Ishikawa (cell line): ENCODE measurements around the gene OR4X2.

Experiments
- CEBPB ChIP-seq: IDR thresholded peaks from 2 replicates; pipeline ENCODE4 v1.6.1; 2012
- CREB1 ChIP-seq: IDR thresholded peaks from 2 replicates; pipeline ENCODE4 v1.6.1; 2012; ENCODE audit warnings: low read depth
- EGR1 ChIP-seq: IDR thresholded peaks from 2 replicates; pipeline ENCODE4 v1.6.1; 2012
- EP300 ChIP-seq: IDR thresholded peaks from 2 replicates; pipeline ENCODE4 v1.6.1; 2012; ENCODE audit warnings: borderline replicate concordance
- FOXM1 ChIP-seq: IDR thresholded peaks from 2 replicates; pipeline ENCODE4 v1.6.1; 2012; ENCODE audit warnings: low read depth, borderline replicate concordance
- MAX ChIP-seq: IDR thresholded peaks from 2 replicates; pipeline ENCODE4 v1.6.1; 2012
- RAD21 ChIP-seq: IDR thresholded peaks from 2 replicates; pipeline ENCODE4 v1.6.1; 2012; ENCODE audit warnings: low read depth
- REST ChIP-seq: IDR thresholded peaks from 2 replicates; pipeline ENCODE4 v1.6.1; 2012; ENCODE audit warnings: low read depth, mild to moderate bottlenecking
- TAF1 ChIP-seq: IDR thresholded peaks from 2 replicates; pipeline ENCODE4 v1.6.1; 2012; ENCODE audit warnings: low read depth, mild to moderate bottlenecking
- TCF12 ChIP-seq: IDR thresholded peaks from 2 replicates; pipeline ENCODE4 v1.6.1; 2012; ENCODE audit warnings: low read depth
- TEAD4 ChIP-seq: IDR thresholded peaks from 2 replicates; pipeline ENCODE4 v1.6.1; 2012
- YY1 ChIP-seq: IDR thresholded peaks from 2 replicates; pipeline ENCODE4 v1.6.1; 2012; ENCODE audit warnings: low read depth

GRCh38 chr11:48261600-48261999 is 16.7 kb downstream of the OR4X2 start:
- TF ChIP-seq REST (no peak), CEBPB (no peak), CREB1 (no peak), EP300 (no peak), FOXM1 (no peak), YY1 (no peak), TCF12 (no peak), EGR1 (no peak), MAX (no peak), RAD21 (no peak), TAF1 (no peak), TEAD4 (no peak)
